HepG2 (cell line): Measurements from ENCODE around the gene PLXNA4.

ENCODE experiments used
- CTCF ChIP-seq: sonication (generic); formaldehyde crosslinking; IDR thresholded peaks from 2 replicates; pipeline ENCODE4 v1.5.0; 2020; ENCODE audit warnings: mild to moderate bottlenecking, missing genetic modification reagents, moderate library complexity
- EP300 ChIP-seq, 3 experiments: sonication (generic) in 1 of 3; formaldehyde crosslinking in 1 of 3; IDR thresholded peaks; 2 replicates each; pipeline versions ENCODE4 v1.5.1 to v1.6.1; 2011 to 2020; ENCODE audit warnings: low read depth in 2 of 3, low read length in 2 of 3, borderline replicate concordance in 1 of 3, improper control_type of control experiment in 1 of 3, mild to moderate bottlenecking in 1 of 3, missing genetic modification reagents in 1 of 3, moderate library complexity in 1 of 3
- KDM4B ChIP-seq: sonication (generic); formaldehyde crosslinking; IDR thresholded peaks from 2 replicates; pipeline ENCODE4 v1.4.0; 2020; ENCODE audit warnings: missing genetic modification reagents
- NRL ChIP-seq: sonication (generic); formaldehyde crosslinking; IDR thresholded peaks from 2 replicates; pipeline ENCODE4 v1.5.0; 2020; ENCODE audit warnings: missing genetic modification reagents, mild to moderate bottlenecking, moderate library complexity, borderline replicate concordance
- POLR2A ChIP-seq, 2 experiments: IDR thresholded peaks; 2 replicates each; pipeline ENCODE4 v1.6.1; 2011; ENCODE audit warnings: low read depth in 2 of 2, low read length in 2 of 2, mild to moderate bottlenecking in 1 of 2, moderate library complexity in 1 of 2; ENCODE audit not compliant: insufficient read depth in 1 of 2
- PTBP1 ChIP-seq: fragments of 200-400 bp; formaldehyde crosslinking; IDR thresholded peaks from 2 replicates; pipeline ENCODE4 v1.6.1; 2018; ENCODE audit warnings: low read length, low read depth; ENCODE audit not compliant: poor library complexity, severe bottlenecking
- RAD21 ChIP-seq: fragments of 450-650 bp; formaldehyde crosslinking; IDR thresholded peaks from 2 replicates; pipeline ENCODE4 v1.5.0; 2020; ENCODE audit warnings: mild to moderate bottlenecking
- SMARCC2 ChIP-seq: fragments of 450-650 bp; IDR thresholded peaks from 2 replicates; pipeline ENCODE4 v1.6.1; 2017; ENCODE audit warnings: antibody characterized with exemption, mild to moderate bottlenecking
- YY1 ChIP-seq: IDR thresholded peaks from 2 replicates; pipeline ENCODE4 v1.6.1; 2011; ENCODE audit warnings: low read length, low read depth, moderate library complexity, mild to moderate bottlenecking; ENCODE audit not compliant: insufficient read depth, insufficient replicate concordance
- ZBTB25 ChIP-seq: IDR thresholded peaks from 2 replicates; pipeline ENCODE4 v1.6.1; 2018; ENCODE audit warnings: missing genetic modification reagents
- ZBTB33 ChIP-seq: sonication (generic); formaldehyde crosslinking; IDR thresholded peaks from 2 replicates; pipeline ENCODE4 v1.4.0; 2020; ENCODE audit warnings: missing genetic modification reagents
- ZNF33A ChIP-seq: sonication (generic); formaldehyde crosslinking; IDR thresholded peaks from 2 replicates; pipeline ENCODE4 v1.5.1; 2020; ENCODE audit warnings: missing genetic modification reagents, mild to moderate bottlenecking, moderate library complexity, borderline replicate concordance
- ZNF558 ChIP-seq: sonication (generic); formaldehyde crosslinking; IDR thresholded peaks from 2 replicates; pipeline ENCODE4 v1.9.0; 2022; ENCODE audit warnings: mild to moderate bottlenecking, missing genetic modification reagents, borderline replicate concordance
- ZNF766 ChIP-seq: sonication (generic); formaldehyde crosslinking; IDR thresholded peaks from 2 replicates; pipeline ENCODE4 v1.5.0; 2020; ENCODE audit warnings: missing genetic modification reagents, borderline replicate concordance

- TF ChIP-seq POLR2A (IDR thresholded peaks at IDR 0.05; ENCODE audit: insufficient read depth in 1 of 2, low read depth in 2 of 2, low read length in 2 of 2), result no peak
- no peak for TF ChIP-seq ZNF33A (CRISPR knock-in tag)
- TF ChIP-seq EP300 (IDR thresholded peaks at IDR 0.05; ENCODE audit: low read depth in 2 of 2, low read length in 2 of 2), result no peak
- TF ChIP-seq EP300 (CRISPR knock-in tag; IDR thresholded peaks at IDR 0.05; ENCODE audit: borderline replicate concordance), result no peak
- no peak for TF ChIP-seq SMARCC2
- TF ChIP-seq CTCF (CRISPR knock-in tag), result no peak
- TF ChIP-seq YY1, result no peak
- TF ChIP-seq PTBP1, result no peak
- TF ChIP-seq ZNF766 (CRISPR knock-in tag), result no peak
- no peak for TF ChIP-seq ZBTB25 (CRISPR knock-in tag)
- no peak for TF ChIP-seq ZNF558 (CRISPR knock-in tag)
- TF ChIP-seq KDM4B (CRISPR knock-in tag), result no peak
- TF ChIP-seq RAD21 (CRISPR knock-in tag), result no peak
- TF ChIP-seq NRL (CRISPR knock-in tag), result no peak
- TF ChIP-seq ZBTB33, result no peak
These were observed 286.2 kb downstream of the PLXNA4 start for GRCh38 chr7:132290021-132290420.
